PFSK-1 (cell line): Measurements from ENCODE around the gene SYTL1.

Experiments
- FOXP2 ChIP-seq: optimal IDR thresholded peaks from 2 replicates; pipeline ENCODE3; 2011; ENCODE audit warnings: borderline replicate concordance, control low read depth, inconsistent platforms; ENCODE audit not compliant: insufficient read depth; ENCODE audit errors: extremely low read length, extremely low read depth
- POLR2AphosphoS5 ChIP-seq: IDR thresholded peaks from 2 replicates; pipeline ENCODE4 v1.6.1; 2012; ENCODE audit warnings: low read depth, mild to moderate bottlenecking, control low read depth, low read length, moderate library complexity
- SIN3A ChIP-seq: IDR thresholded peaks from 2 replicates; pipeline ENCODE4 v1.6.1; 2012; ENCODE audit warnings: mild to moderate bottlenecking, low read length, moderate library complexity, borderline replicate concordance; ENCODE audit not compliant: insufficient read depth
- TAF1 ChIP-seq: IDR thresholded peaks from 2 replicates; pipeline ENCODE4 v1.6.1; 2012; ENCODE audit warnings: low read length, control low read depth, borderline replicate concordance; ENCODE audit not compliant: insufficient read depth
- TF ChIP-seq, protein P1 (sequence below), 2 experiments: IDR thresholded peaks; 2 replicates each; pipeline versions ENCODE4 v1.6.1 to v1.8.0; 2011 to 2012; ENCODE audit warnings: low read depth in 2 of 2, low read length in 2 of 2, control low read depth in 1 of 2, inconsistent platforms in 1 of 2, mild to moderate bottlenecking in 1 of 2, moderate library complexity in 1 of 2; ENCODE audit not compliant: insufficient read depth in 1 of 2

The SYTL1 gene

GRCh38 chr1:27366113-27366410 is 24.2 kb downstream of the SYTL1 start:
- TF ChIP-seq POLR2AphosphoS5 (no peak), SIN3A (no peak), FOXP2 (peak; percentile 10), TAF1 (no peak)
- TF ChIP-seq, protein P1, sequence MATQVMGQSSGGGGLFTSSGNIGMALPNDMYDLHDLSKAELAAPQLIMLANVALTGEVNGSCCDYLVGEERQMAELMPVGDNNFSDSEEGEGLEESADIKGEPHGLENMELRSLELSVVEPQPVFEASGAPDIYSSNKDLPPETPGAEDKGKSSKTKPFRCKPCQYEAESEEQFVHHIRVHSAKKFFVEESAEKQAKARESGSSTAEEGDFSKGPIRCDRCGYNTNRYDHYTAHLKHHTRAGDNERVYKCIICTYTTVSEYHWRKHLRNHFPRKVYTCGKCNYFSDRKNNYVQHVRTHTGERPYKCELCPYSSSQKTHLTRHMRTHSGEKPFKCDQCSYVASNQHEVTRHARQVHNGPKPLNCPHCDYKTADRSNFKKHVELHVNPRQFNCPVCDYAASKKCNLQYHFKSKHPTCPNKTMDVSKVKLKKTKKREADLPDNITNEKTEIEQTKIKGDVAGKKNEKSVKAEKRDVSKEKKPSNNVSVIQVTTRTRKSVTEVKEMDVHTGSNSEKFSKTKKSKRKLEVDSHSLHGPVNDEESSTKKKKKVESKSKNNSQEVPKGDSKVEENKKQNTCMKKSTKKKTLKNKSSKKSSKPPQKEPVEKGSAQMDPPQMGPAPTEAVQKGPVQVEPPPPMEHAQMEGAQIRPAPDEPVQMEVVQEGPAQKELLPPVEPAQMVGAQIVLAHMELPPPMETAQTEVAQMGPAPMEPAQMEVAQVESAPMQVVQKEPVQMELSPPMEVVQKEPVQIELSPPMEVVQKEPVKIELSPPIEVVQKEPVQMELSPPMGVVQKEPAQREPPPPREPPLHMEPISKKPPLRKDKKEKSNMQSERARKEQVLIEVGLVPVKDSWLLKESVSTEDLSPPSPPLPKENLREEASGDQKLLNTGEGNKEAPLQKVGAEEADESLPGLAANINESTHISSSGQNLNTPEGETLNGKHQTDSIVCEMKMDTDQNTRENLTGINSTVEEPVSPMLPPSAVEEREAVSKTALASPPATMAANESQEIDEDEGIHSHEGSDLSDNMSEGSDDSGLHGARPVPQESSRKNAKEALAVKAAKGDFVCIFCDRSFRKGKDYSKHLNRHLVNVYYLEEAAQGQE (IDR thresholded peaks at IDR 0.05; ENCODE audit: insufficient read depth in 1 of 2, low read depth in 2 of 2, low read length in 2 of 2), result no peak

DNA sequence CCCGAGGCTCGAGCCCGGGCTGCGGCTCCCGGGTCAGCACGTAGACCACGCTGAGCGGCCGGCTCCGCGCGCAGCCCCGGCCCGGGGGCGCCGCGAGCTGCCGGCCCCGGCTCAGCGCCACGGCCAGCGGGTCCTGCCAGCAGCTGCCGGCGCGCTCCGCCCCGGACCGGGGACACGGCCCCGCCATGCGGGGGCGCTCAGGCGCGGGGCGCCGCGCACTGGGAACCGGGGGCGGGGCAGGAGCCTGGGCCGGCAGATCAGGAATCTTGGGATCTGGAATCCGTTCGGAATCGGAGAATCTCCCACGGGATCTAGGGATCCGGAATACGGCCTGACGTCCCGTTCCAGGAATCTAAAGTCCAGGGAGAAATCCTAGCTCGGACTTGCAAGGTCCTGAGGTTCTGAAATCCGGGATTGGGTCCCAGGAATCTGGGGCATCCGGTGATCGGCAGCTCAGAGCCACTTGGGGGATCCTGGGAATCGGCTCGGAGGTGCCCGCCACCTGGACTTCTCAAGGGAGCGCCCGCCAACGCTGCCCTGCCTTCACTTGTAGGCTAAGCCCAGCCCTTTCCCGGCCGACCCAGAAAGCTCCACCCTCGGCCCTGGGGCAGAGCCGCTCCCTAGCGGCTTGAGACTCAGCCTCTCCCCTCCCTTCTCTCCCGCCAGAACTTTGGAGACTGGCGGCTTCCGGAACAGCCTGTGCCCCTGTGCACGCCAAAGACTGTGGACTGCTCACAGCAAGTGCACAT is 24.8 kb downstream of the SYTL1 start, which contains the start of gene MAP3K6:
Gene MAP3K6, minus strand, starts transcription at position 551 of the 749 bp plus-strand sequence. Its CDS starts 364 bp downstream, at position 187.
- no peak; the same call in 1 of the 2 replicates for TF ChIP-seq TAF1
- TF ChIP-seq, protein P1 (IDR thresholded peaks at IDR 0.05; ENCODE audit: insufficient read depth in 1 of 2, low read depth in 2 of 2, low read length in 2 of 2), result no peak; a peak in 1 of 4 replicates
- peak; percentile 73; the same call in 1 of the 2 replicates for TF ChIP-seq POLR2AphosphoS5
- TF ChIP-seq FOXP2, result peak; percentile 6
- TF ChIP-seq SIN3A, result no peak

- TF ChIP-seq TAF1 (no peak), POLR2AphosphoS5 (no peak), FOXP2 (no peak), SIN3A (no peak)
- TF ChIP-seq, protein P1 (IDR thresholded peaks at IDR 0.05; ENCODE audit: insufficient read depth in 1 of 2, low read depth in 2 of 2, low read length in 2 of 2), result no peak
These were observed 25.4 kb downstream of the SYTL1 start for GRCh38 chr1:27367160-27367650.

GRCh38 chr1:27368869-27369582 is 27.2 kb downstream of the SYTL1 start:
- TF ChIP-seq, protein P1 (IDR thresholded peaks at IDR 0.05; ENCODE audit: insufficient read depth in 1 of 2, low read depth in 2 of 2, low read length in 2 of 2), result no peak
- no peak for TF ChIP-seq FOXP2
- TF ChIP-seq POLR2AphosphoS5, result no peak
